ENCODE measurements around the gene FOS. TPM values are rescaled to one million over a fixed set of nuclear protein-coding genes. Genes with fewer than 3 reads are reported as not detected.
A peak's percentile ranks its signal among the peaks of the same experiment; 100 is the strongest.

Gene FOS
- total and polyA plus RNA-seq, 2 of the 8 experiments (the other 6 are each of a cell fraction or from before 2014, with no cell fraction given), result 50.2 to 51.8 TPM

DNA sequence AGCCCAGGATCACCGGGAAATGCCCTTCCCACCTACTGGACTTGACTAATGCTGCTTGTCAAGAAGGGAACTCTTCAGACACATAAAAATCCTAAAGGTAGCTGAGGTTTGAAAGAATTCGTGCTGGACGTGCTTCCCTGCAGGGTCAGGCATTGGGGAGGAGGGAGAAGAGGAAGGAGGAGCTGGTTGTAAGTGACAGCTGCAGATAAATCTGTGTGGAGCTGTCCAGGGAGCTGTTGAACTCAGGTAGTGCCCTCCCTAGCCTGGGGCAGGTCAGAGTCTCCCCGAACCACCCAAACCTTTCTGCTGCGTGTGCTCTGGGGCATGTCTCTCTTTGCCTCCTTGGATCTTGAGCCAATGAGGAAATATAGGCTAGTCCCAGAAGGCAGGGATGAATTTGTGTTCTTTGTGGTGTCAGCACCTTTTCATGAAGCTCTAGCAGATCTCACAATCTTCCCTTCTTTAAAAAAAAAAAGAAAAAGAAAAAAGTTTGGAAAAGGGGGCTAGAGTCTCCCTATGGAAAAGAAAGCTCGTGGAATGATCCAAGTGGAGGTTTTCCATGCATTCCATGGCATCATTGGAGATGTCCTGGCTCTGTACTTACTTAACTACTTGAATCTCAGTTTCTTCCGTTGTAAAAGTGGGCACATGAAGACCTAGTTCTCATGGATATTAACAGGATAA is 23.6 kb upstream of the FOS start:
- Histone ChIP-seq H4K5ac (ENCODE audit: insufficient read length, low read depth, low read length) (no peak overlapping the region), H3K9me3 (ENCODE audit: insufficient read depth in 2 of 2, low read depth in 1 of 2, low read length in 1 of 2) (no peaks in the 10 kb centered on the region), H3K9ac (replicated peaks in 1 of 4; ENCODE audit: extremely low read depth in 1 of 4, low read depth in 3 of 4, low read length in 3 of 4) (no peak overlapping the region), H4K91ac (replicated peaks; ENCODE audit: insufficient read length, low read length) (no peak overlapping the region), H3K23ac (ENCODE audit: insufficient read length) (no peak overlapping the region), H3K4me1 (replicated peaks in 1 of 4; ENCODE audit: control insufficient read depth in 3 of 4, insufficient read depth in 4 of 4, low read length in 3 of 4) (peaks cover 0 to 11% (median 4%) of the 10 kb centered on the region in 4 experiments; a peak in 5 of 7 replicates), H2BK20ac (ENCODE audit: low read length) (no peak overlapping the region), H3K27ac (ENCODE audit: low read depth, low read length) (no peak overlapping the region), H3K79me1 (ENCODE audit: low read depth, low read length) (no peaks in the 10 kb centered on the region), H2BK120ac (replicated peaks; ENCODE audit: low read depth, low read length) (no peak overlapping the region), H3K23me2 (ENCODE audit: low read depth, low read length) (peaks cover 5% of the 10 kb centered on the region; the same call in 1 of the 2 replicates), H3K4me3 (ENCODE audit: extremely low read depth in 1 of 4, insufficient read depth in 2 of 4, low read depth in 3 of 4, low read length in 4 of 4) (no peak overlapping the region), H2BK15ac (ENCODE audit: low read length) (peak overlapping the region; percentile 32; the same call in 1 of the 2 replicates), H3K36me3 (ENCODE audit: control insufficient read depth in 2 of 4, insufficient read depth in 4 of 4, low read length in 3 of 4) (no peaks in the 10 kb centered on the region), H3K27me3 (replicated peaks in 1 of 4; ENCODE audit: control insufficient read depth in 3 of 4, extremely low read depth in 1 of 4, insufficient read depth in 3 of 4, low read length in 3 of 4) (no peaks in the 10 kb centered on the region), H3K4me2 (ENCODE audit: insufficient read depth in 1 of 2, low read depth in 2 of 2, low read length in 2 of 2) (no peak overlapping the region), H4K20me1 (replicated peaks in 1 of 2; ENCODE audit: control insufficient read depth in 1 of 2, insufficient read depth in 2 of 2, low read length in 2 of 2) (no peaks in the 10 kb centered on the region), H3K14ac (ENCODE audit: insufficient read length) (no peak overlapping the region), H3K79me2 (ENCODE audit: control insufficient read depth in 1 of 2, insufficient read depth in 2 of 2, low read length in 2 of 2) (no peaks in the 10 kb centered on the region), H4K8ac (ENCODE audit: extremely low read depth, insufficient read depth, low read length) (no peak overlapping the region), H2AFZ (ENCODE audit: low read length) (0 out of 2 replicates have a peak overlapping the region, but pooled peaks have one; percentile 14), H3K18ac (ENCODE audit: extremely low read depth, low read length) (peak overlapping the region; percentile 24; the same call in 1 of the 2 replicates), H2BK5ac (ENCODE audit: low read depth, low read length) (no peak overlapping the region), H2AK5ac (ENCODE audit: low read depth, low read length) (no peak overlapping the region), H3K56ac (replicated peaks; ENCODE audit: insufficient read length, low read depth, low read length) (no peak overlapping the region), H2BK12ac (ENCODE audit: low read depth, low read length) (peak overlapping the region; percentile 12; the same call in 1 of the 2 replicates), H3K4ac (replicated peaks; ENCODE audit: insufficient read length, low read depth, low read length) (no peak overlapping the region)
- ChIA-PET CTCF (ENCODE audit: partially characterized antibody) (interaction anchor here (0.6 to 1.4 kb wide), 3 partner anchors 10 to 64 kb away, joined by 3 to 4 read pairs (median 4); no protein-coding TSS in a partner anchor), POLR2A (ENCODE audit: partially characterized antibody) (interaction anchor here (0.7 to 2.7 kb wide), 5 partner anchors 11 to 25 kb away, joined by 3 to 8 read pairs (median 3); no protein-coding TSS in a partner anchor)
- DNase-seq (ENCODE audit: low read depth in 1 of 2, low spot score in 2 of 2), result no peak
- TF ChIP-seq GABPA (IDR thresholded peaks at IDR 0.05; ENCODE audit: borderline replicate concordance, insufficient read depth, low read length) (no peak), SIN3A (conservative IDR thresholded peaks at IDR 0.05 in 1 of 2, IDR thresholded peaks at IDR 0.05 in 1 of 2; ENCODE audit: low read depth in 1 of 2, low read length in 2 of 2) (0 out of 4 replicates have a peak, but pooled peaks of 1 of the 2 experiments have one; percentile 31)
- 77% methylated on average over 7 of the region's 7 CpGs; no CpG with 5 or more reads in 1 of the 2 experiments for WGBS, 2 experiments (ENCODE audit: extremely low coverage in 1 of 2, insufficient coverage in 1 of 2, insufficient read length in 1 of 2, insufficient replicate concordance in 2 of 2, low coverage in 1 of 2, low lambda C conversion rate in 2 of 2, missing lambda C conversion rate in 1 of 2)
- FAIRE-seq, result no peak
